Colonic mucosa (tissue), 4 donors: ENCODE measurements around the gene SLC25A31. TPM values are rescaled to one million over a fixed set of nuclear protein-coding genes. Genes with fewer than 3 reads are reported as not detected.

Experiments
- DNase-seq: peaks from one replicate; pipeline ENCODE4 v3.0.0-alpha.2; 2020
- H3K27ac ChIP-seq: fragments of 200-600 bp; one replicate; pipeline ENCODE4 v1.8.0; 2021
- H3K27me3 ChIP-seq: fragments of 200-600 bp; one replicate; pipeline ENCODE4 v1.8.0; 2021
- H3K36me3 ChIP-seq: fragments of 200-600 bp; one replicate; pipeline ENCODE4 v1.8.0; 2021
- H3K4me1 ChIP-seq: fragments of 200-600 bp; one replicate; pipeline ENCODE4 v1.8.0; 2021; ENCODE audit warnings: mild to moderate bottlenecking
- H3K4me3 ChIP-seq: fragments of 200-600 bp; one replicate; pipeline ENCODE4 v1.8.0; 2021
- H3K9ac ChIP-seq, 2 donors: one replicate each; pipeline ENCODE4 v1.7.0; 2013; ENCODE audit warnings: control low read depth in 2 of 2, low read depth in 2 of 2, low read length in 2 of 2
- H3K9me3 ChIP-seq: fragments of 200-600 bp; one replicate; pipeline ENCODE4 v1.8.0; 2021
- CTCF ChIP-seq: fragments of 200-600 bp; IDR thresholded peaks from one replicate; pipeline ENCODE4 v1.8.0; 2022; ENCODE audit warnings: antibody characterized with exemption, mild to moderate bottlenecking
- intact Hi-C: fragments of 100-400 bp; cut with DNase I; formaldehyde crosslinking; loops from one replicate; pipeline ENCODE4 v1.14.1; 2022
- total RNA-seq, 2 donors: library from RNA; stranded (reverse); fragmentation: NEBNext Ultra II Directional in 1 of 2; extraction: Animal tissue kit (Norgen Biotek cat#: 25700) in 1 of 2; gene quantifications; one replicate each; pipeline ENCODE4 v1.2.1, GENCODE V29; 2021
- donor health status: healthy.
- donor health status: DM: no; HTN: no; CAD: no.
- donor health status: DM: no; HTN: no; CAD: no.

SLC25A31 gene
- total RNA-seq, 2 donors from 2014 or later = not detected

GRCh38 chr4:127759228-127759820 is 29.1 kb downstream of the SLC25A31 start:
- no peaks in the 10 kb centered on the region for H3K27me3 ChIP-seq
- no peaks in the 10 kb centered on the region for H3K4me1 ChIP-seq
- H3K4me3 ChIP-seq = no peak overlapping the region
- H3K27ac ChIP-seq = no peak overlapping the region
- TF ChIP-seq CTCF = no peak
- no peaks in the 10 kb centered on the region for H3K9me3 ChIP-seq
- H3K36me3 ChIP-seq = no peaks in the 10 kb centered on the region
- no peak for DNase-seq
- intact Hi-C loops = no loop called here
- H3K9ac ChIP-seq = no peak overlapping the region

GRCh38 chr4:127759893-127760292 is 29.7 kb downstream of the SLC25A31 start:
- no peaks in the 10 kb centered on the region for H3K9me3 ChIP-seq
- no peaks in the 10 kb centered on the region for H3K27me3 ChIP-seq
- no peaks in the 10 kb centered on the region for H3K36me3 ChIP-seq
- no peak overlapping the region for H3K27ac ChIP-seq
- intact Hi-C loops = no loop called here
- no peak for TF ChIP-seq CTCF
- H3K4me3 ChIP-seq = no peak overlapping the region
- no peak for DNase-seq
- H3K4me1 ChIP-seq = no peaks in the 10 kb centered on the region
- no peak overlapping the region for H3K9ac ChIP-seq

- intact Hi-C loops = no loop called here
- no peak for TF ChIP-seq CTCF
- no peak for DNase-seq
- Histone ChIP-seq H3K9me3 (no peaks in the 10 kb centered on the region), H3K9ac (no peak overlapping the region), H3K27ac (no peak overlapping the region), H3K36me3 (no peaks in the 10 kb centered on the region), H3K4me1 (no peaks in the 10 kb centered on the region), H3K27me3 (no peaks in the 10 kb centered on the region), H3K4me3 (no peak overlapping the region)
These were observed 41.5 kb downstream of the SLC25A31 start for GRCh38 chr4:127771535-127772275.

- H3K36me3 ChIP-seq = no peaks in the 10 kb centered on the region
- no peak for TF ChIP-seq CTCF
- intact Hi-C loops = no loop called here
These were observed 42.8 kb downstream of the SLC25A31 start for GRCh38 chr4:127772769-127773671.

GRCh38 chr4:127775843-127776242 is 45.6 kb downstream of the SLC25A31 start:
- intact Hi-C loops = no loop called here

More at GRCh38 chr4:127772769-127773671, 42.8 kb downstream of the SLC25A31 start:
- Histone ChIP-seq H3K4me3 (no peak overlapping the region), H3K4me1 (no peaks in the 10 kb centered on the region), H3K9me3 (no peaks in the 10 kb centered on the region), H3K27me3 (no peaks in the 10 kb centered on the region), H3K27ac (no peak overlapping the region), H3K9ac (no peak overlapping the region)
- DNase-seq = no peak

More at GRCh38 chr4:127775843-127776242, 45.6 kb downstream of the SLC25A31 start:
- no peak for TF ChIP-seq CTCF
- Histone ChIP-seq H3K9ac (no peak overlapping the region), H3K36me3 (no peaks in the 10 kb centered on the region), H3K9me3 (no peaks in the 10 kb centered on the region), H3K4me1 (no peaks in the 10 kb centered on the region), H3K27ac (no peak overlapping the region), H3K4me3 (no peak overlapping the region), H3K27me3 (no peaks in the 10 kb centered on the region)
- no peak for DNase-seq
